Type B pancreatic cell (in vitro differentiated cells): Measurements from ENCODE around the gene HPCAL1. TPM values are rescaled to one million over a fixed set of nuclear protein-coding genes. Genes with fewer than 3 reads are reported as not detected.
"Not testable (repeated sequence)": the region's sequence is repeated elsewhere in the genome, so short reads cannot be mapped to it uniquely, and the experiment has no call there.

Source experiments
- DNase-seq: peaks from one replicate; pipeline ENCODE4 v3.0.0; 2021; ENCODE audit warnings: mixed read lengths; ENCODE audit not compliant: unreplicated experiment; ENCODE audit errors: extremely low spot score
- H3K27ac Mint-ChIP-seq: 2 replicates; pipeline ENCODE4 v1.8.0; 2021; ENCODE audit warnings: mild to moderate bottlenecking, mixed read lengths
- H3K27me3 Mint-ChIP-seq: 2 replicates; pipeline ENCODE4 v1.8.0; 2021; ENCODE audit warnings: mixed read lengths
- H3K36me3 Mint-ChIP-seq: 2 replicates; pipeline ENCODE4 v1.8.0; 2021; ENCODE audit warnings: mixed read lengths
- H3K4me1 Mint-ChIP-seq: one replicate; pipeline ENCODE4 v1.8.0; 2021; ENCODE audit warnings: mixed read lengths; ENCODE audit not compliant: unreplicated experiment
- H3K4me3 Mint-ChIP-seq: 2 replicates; pipeline ENCODE4 v1.8.0; 2021; ENCODE audit warnings: mild to moderate bottlenecking, mixed read lengths
- H3K9me3 Mint-ChIP-seq: 2 replicates; pipeline ENCODE4 v1.8.0; 2021; ENCODE audit warnings: mixed read lengths
- total RNA-seq: library from RNA; stranded (reverse); gene quantifications from 2 replicates; pipeline ENCODE4 v1.2.1, GENCODE V29; 2021; ENCODE audit warnings: low replicate concordance
- TF ChIP-seq, protein P1 (sequence below): fragments of 200-600 bp; sonication (generic); conservative IDR thresholded peaks from 2 replicates; pipeline ENCODE4 v1.5.0; 2021; ENCODE audit warnings: antibody characterized with exemption, mild to moderate bottlenecking

Gene HPCAL1
- total RNA-seq, 1 donor from 2014 or later = 17.8 TPM

DNA sequence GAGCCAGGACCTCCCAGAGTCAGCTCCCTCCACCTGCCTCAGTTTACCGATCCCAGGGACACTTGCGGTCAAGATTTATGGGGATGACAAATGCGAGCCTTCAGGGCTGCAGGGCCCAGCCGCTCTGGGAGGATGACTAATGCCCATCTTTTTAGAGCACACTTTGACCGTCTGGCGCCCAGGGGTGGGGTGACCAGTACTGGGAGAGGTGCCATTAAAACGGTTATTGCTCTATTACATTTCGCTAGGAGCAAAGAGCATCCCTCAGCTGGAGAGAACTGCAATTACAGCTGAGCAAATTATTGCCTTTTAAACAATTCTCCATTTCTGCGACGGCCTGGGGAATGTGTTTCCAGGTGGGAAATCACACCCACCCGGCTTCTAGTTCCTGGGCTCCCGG, 42.6 kb upstream of the HPCAL1 start:
- peaks cover 4% of the 10 kb centered on the region for H3K4me1 Mint-ChIP-seq
- TF ChIP-seq, protein P1, sequence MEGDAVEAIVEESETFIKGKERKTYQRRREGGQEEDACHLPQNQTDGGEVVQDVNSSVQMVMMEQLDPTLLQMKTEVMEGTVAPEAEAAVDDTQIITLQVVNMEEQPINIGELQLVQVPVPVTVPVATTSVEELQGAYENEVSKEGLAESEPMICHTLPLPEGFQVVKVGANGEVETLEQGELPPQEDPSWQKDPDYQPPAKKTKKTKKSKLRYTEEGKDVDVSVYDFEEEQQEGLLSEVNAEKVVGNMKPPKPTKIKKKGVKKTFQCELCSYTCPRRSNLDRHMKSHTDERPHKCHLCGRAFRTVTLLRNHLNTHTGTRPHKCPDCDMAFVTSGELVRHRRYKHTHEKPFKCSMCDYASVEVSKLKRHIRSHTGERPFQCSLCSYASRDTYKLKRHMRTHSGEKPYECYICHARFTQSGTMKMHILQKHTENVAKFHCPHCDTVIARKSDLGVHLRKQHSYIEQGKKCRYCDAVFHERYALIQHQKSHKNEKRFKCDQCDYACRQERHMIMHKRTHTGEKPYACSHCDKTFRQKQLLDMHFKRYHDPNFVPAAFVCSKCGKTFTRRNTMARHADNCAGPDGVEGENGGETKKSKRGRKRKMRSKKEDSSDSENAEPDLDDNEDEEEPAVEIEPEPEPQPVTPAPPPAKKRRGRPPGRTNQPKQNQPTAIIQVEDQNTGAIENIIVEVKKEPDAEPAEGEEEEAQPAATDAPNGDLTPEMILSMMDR = no peak
- no peak overlapping the region for H3K4me3 Mint-ChIP-seq
- H3K9me3 Mint-ChIP-seq = no peaks in the 10 kb centered on the region
- no peak for DNase-seq
- H3K36me3 Mint-ChIP-seq = no peaks in the 10 kb centered on the region
- H3K27me3 Mint-ChIP-seq = peaks cover 9% of the 10 kb centered on the region
- H3K27ac Mint-ChIP-seq = no peak overlapping the region

DNA sequence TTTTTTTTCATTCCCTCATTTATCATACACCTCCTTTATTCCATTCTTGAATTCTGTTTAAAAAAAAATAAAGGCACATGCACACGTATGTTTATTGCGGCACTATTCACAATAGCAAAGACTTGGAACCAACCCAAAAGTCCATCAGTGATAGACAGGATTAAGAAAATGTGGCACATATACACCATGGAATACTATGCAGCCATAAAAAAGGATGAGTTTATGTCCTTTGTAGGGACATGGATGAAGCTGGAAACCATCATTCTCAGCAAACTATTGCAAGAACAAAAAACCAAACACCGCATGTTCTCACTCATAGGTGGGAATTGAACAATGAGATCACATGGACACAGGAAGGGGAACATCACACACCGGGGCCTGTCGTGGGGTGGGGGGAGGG, 39.2 kb upstream of the HPCAL1 start:
- not testable (repeated sequence) for H3K9me3 Mint-ChIP-seq, H3K27me3 Mint-ChIP-seq, H3K27ac Mint-ChIP-seq, H3K4me3 Mint-ChIP-seq, H3K4me1 Mint-ChIP-seq, H3K36me3 Mint-ChIP-seq, DNase-seq

DNA sequence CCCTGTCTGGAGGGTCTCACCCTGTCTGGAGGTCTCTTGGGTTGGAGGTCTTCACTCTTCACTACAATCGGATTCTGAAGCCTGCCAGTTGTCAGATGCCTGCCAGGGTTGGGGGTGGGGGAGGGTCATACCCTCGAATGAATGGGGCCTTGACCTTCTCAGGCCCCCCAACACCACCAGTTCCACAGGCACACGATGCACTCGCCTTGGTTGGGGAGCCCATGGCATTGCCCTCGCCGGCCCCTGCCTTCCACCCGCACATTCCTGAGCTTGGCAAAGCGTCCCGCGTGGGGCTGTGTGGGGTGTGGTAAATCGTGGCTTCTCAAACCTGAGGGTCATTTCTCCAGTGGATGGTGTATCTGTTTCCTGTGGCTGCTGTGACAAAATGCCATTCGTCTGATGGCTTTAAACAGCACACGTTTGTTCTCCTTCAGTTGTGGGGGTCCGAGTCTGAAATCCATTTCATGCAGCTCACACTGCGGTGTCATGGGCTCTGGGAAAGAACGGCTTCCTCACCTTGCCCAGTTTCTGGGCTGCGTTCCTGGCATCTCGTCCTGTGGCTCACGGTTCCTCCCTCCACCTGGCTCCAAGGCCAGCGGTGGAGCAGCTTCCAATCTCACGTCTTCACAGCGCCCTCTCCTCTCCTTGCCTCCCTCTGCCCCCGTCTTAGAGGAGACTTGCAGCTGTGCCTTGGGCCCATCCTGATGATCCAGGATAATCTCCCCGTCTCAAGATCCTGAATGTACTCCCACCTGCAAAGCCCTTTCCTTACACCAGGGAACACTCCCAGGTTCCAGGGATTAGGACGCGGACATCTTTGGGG, 38.0 kb upstream of the HPCAL1 start:
- Mint-ChIP-seq H3K9me3 (no peaks in the 10 kb centered on the region), H3K4me3 (no peak overlapping the region), H3K27ac (no peak overlapping the region)

DNA sequence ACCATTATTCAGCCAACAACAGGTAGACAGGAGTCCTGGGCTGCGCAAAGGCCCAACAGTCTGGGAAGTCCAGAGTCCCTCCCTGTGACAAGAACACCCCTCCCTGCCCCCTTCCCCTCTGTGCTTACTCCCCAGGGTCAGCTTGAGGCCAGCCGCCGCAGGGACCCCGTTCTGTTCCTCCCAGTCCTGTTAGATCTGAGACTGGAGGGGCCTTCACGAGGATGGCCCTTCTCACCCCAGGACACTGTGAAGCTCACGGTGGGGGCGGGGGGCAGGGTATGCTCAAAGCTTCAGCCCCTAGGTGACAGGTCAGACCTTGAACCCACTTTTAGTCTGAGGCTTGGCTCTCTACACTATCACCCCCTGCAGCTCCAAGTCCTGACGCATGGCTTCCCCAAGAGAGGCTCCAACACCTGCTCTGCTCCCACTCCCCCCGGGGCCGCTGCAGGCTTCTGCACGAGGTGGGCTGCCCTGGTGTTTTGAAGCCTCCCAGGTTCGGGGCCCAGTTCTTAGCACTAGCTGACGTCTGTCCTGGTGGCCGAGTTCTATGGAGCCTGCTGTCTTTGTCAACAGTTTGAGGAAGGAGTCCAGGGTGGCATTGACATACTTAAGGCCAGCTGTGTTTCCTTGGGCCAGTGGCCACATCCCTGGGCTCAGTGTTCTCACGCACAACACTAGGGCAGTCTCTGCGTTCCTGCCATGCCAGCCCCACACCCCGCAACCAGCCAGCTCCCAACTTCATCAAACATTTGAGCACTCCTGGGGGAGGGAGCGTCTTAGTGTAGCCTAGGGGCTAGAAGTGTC, 37.2 kb upstream of the HPCAL1 start:
- Mint-ChIP-seq H3K9me3 (no peaks in the 10 kb centered on the region), H3K27ac (no peak overlapping the region), H3K4me3 (no peak overlapping the region), H3K4me1 (no peaks in the 10 kb centered on the region), H3K36me3 (no peaks in the 10 kb centered on the region), H3K27me3 (peaks cover 6% of the 10 kb centered on the region)
- DNase-seq = no peak
- TF ChIP-seq, protein P1 = no peak

More for the DNA sequence above, 38.0 kb upstream of the HPCAL1 start:
- Mint-ChIP-seq H3K27me3 (peaks cover 6% of the 10 kb centered on the region), H3K4me1 (no peaks in the 10 kb centered on the region), H3K36me3 (no peaks in the 10 kb centered on the region)
- TF ChIP-seq, protein P1 = no peak
- DNase-seq = no peak

DNA sequence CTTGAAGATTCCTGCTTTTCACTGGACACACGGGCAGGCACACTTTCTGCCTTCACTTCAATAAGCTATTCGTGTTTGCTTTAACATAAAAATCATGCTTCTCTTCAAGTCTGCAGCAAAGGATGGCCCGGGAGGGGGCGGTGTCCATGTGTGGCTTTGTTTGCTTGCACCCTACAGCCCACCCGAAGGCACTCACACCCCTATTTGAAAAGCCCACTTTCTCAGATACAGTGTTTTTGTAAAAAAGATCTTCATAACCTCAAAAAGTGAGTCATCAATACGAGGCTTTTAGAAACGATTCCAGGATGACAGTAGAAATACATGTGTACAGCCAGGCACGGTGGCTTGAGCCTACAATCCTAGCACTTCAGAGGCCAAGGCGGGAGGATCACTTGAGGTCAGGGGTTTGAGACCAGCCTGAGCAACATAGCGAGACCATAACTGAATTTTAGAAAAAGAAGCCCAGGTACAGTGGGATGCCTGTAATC, 36.5 kb upstream of the HPCAL1 start:
- no peaks in the 10 kb centered on the region for H3K9me3 Mint-ChIP-seq
- TF ChIP-seq, protein P1 = no peak
- peaks cover 3% of the 10 kb centered on the region for H3K27me3 Mint-ChIP-seq
- DNase-seq = no peak
- H3K4me3 Mint-ChIP-seq = no peak overlapping the region
- no peaks in the 10 kb centered on the region for H3K36me3 Mint-ChIP-seq
- peak overlapping the region; percentile 36 for H3K27ac Mint-ChIP-seq
- no peaks in the 10 kb centered on the region for H3K4me1 Mint-ChIP-seq

DNA sequence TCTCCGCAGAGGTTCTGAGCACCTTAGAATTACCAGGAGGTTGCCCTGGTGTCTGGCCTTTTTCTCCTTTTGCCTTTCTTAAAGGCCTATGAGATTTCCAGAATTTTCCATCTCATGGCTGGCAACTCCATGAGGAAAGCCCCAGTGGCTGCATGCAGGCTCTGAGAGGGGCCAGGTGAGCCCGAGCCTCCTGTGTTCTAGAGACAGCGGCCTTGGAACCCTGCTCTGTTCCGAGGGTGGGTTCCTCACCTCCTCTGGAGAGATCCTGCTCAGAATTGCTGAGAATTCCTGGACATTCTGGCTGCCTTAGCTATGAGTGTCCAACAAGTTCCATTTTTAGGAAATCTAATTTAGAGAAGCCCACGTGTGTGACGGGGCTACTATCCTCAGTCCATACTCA, 35.7 kb upstream of the HPCAL1 start:
- no peak overlapping the region for H3K27ac Mint-ChIP-seq
- H3K9me3 Mint-ChIP-seq = no peaks in the 10 kb centered on the region
- no peak for DNase-seq
- H3K27me3 Mint-ChIP-seq = peaks cover 3% of the 10 kb centered on the region
- no peaks in the 10 kb centered on the region for H3K4me1 Mint-ChIP-seq
- TF ChIP-seq, protein P1 = no peak
- no peaks in the 10 kb centered on the region for H3K36me3 Mint-ChIP-seq
- H3K4me3 Mint-ChIP-seq = no peak overlapping the region
